Tibial nerve (tissue), 4 donors: ENCODE data around the gene RAPGEF3.

Source experiments
- EP300 ChIP-seq, 2 donors: sonication (generic); formaldehyde crosslinking; IDR thresholded peaks; one replicate each; pipeline ENCODE4 v1.6.1; 2017; ENCODE audit warnings: antibody characterized with exemption in 2 of 2, mild to moderate bottlenecking in 1 of 2
- TF ChIP-seq, protein P1 (sequence below), 5 experiments: fragments of 200-600 bp in 3 of 5; fragments of 450-650 bp in 2 of 5; sonication (generic) in 3 of 5; IDR thresholded peaks; one replicate each; pipeline ENCODE4 v1.5.1; 2016 to 2019; ENCODE audit warnings: antibody characterized with exemption in 5 of 5, mild to moderate bottlenecking in 3 of 5, moderate library complexity in 2 of 5

DNA sequence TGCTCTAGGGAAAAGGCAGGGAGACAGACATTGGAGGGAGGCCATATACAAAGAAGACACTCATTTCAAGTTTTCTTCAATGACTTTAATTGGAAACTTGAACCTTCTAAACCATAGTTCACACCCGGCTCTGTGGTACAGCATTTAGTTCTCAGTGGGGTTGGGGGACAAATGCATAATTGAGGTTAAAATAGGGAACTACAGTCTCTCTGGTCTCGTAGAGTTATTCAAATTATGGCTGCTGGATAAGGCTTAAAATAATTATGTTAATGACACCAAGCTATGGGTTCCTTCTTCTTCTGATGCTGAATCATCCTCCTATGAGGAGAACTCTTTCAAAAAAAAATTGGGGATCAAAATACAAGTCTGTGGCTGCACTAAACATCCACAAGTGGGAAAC, 49.0 kb downstream of the RAPGEF3 start:
- TF ChIP-seq, protein P1, sequence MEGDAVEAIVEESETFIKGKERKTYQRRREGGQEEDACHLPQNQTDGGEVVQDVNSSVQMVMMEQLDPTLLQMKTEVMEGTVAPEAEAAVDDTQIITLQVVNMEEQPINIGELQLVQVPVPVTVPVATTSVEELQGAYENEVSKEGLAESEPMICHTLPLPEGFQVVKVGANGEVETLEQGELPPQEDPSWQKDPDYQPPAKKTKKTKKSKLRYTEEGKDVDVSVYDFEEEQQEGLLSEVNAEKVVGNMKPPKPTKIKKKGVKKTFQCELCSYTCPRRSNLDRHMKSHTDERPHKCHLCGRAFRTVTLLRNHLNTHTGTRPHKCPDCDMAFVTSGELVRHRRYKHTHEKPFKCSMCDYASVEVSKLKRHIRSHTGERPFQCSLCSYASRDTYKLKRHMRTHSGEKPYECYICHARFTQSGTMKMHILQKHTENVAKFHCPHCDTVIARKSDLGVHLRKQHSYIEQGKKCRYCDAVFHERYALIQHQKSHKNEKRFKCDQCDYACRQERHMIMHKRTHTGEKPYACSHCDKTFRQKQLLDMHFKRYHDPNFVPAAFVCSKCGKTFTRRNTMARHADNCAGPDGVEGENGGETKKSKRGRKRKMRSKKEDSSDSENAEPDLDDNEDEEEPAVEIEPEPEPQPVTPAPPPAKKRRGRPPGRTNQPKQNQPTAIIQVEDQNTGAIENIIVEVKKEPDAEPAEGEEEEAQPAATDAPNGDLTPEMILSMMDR (IDR thresholded peaks at IDR 0.05) = no peak
- TF ChIP-seq EP300 (IDR thresholded peaks at IDR 0.05) = no peak
